GM06990 (cell line): ENCODE data around the gene CSNK2A3.

Experiments used
- DNase-seq: peaks from one replicate; pipeline ENCODE4 v3.0.0-alpha.2; 2011; ENCODE audit not compliant: insufficient read length; ENCODE audit errors: extremely low read depth
- H3K27me3 ChIP-seq: replicated peaks from 2 replicates; pipeline ENCODE4 v1.6.0; 2011; ENCODE audit warnings: low read length; ENCODE audit not compliant: control insufficient read depth, insufficient read depth
- H3K36me3 ChIP-seq: 2 replicates; pipeline ENCODE4 v1.5.1; 2011; ENCODE audit warnings: low read length; ENCODE audit not compliant: control insufficient read depth, insufficient read depth
- H3K4me3 ChIP-seq: replicated peaks from 2 replicates; pipeline ENCODE4 v1.5.1; 2011; ENCODE audit warnings: low read depth, mild to moderate bottlenecking, control low read depth, low read length
- CTCF ChIP-seq: IDR thresholded peaks from 2 replicates; pipeline ENCODE4 v1.5.1; 2011; ENCODE audit warnings: low read length, control low read depth, mild to moderate bottlenecking, inconsistent platforms; ENCODE audit not compliant: insufficient read depth, poor library complexity, severe bottlenecking

CSNK2A3 gene

DNA sequence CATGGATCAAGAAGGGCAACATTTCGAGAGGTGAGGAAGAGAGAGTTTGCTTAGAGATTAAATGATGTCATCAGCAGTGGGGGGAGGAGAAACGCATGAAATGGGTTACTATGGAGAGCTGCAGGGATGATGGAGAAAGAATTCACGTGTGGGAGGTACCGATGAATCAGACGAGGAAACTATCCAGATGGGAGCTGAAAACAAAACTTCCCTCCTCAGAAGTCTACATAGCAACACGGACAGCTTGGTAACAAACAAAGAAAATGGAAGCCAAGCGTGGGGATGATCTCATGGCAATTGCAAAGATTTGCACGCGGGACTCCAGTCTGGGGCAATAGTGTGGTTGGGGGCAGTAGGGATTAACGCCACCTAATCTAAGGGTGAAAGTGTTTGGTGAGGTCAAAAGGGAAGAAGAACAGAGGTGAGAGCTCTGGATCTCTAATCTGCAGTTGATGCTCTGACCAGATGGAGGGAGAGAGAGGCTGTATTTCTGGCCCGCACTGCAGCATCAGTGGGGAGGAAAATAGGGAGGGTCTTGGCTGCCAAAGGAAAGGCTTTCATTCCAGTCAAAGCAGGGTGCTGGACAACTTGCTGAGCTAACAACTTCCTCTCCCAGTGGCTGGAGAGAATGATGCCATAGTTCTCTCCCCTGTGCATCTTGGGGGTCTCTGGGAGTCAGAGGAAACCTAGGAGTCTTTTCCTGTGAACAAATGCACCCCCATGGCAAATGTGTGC, 43.4 kb upstream of the CSNK2A3 start:
- DNase-seq = no peak
- Histone ChIP-seq H3K27me3 (no peaks in the 10 kb centered on the region), H3K4me3 (no peak overlapping the region), H3K36me3 (no peaks in the 10 kb centered on the region)
- no peak for TF ChIP-seq CTCF

- no peaks in the 10 kb centered on the region for H3K27me3 ChIP-seq
- no peak overlapping the region for H3K4me3 ChIP-seq
- H3K36me3 ChIP-seq = no peaks in the 10 kb centered on the region
- no peak for TF ChIP-seq CTCF
- DNase-seq = no peak
Observed at GRCh38 chr11:11395126-11395525, 42.1 kb upstream of the CSNK2A3 start.

GRCh38 chr11:11394241-11394640, 41.2 kb upstream of the CSNK2A3 start:
- DNase-seq = no peak
- no peaks in the 10 kb centered on the region for H3K36me3 ChIP-seq
- TF ChIP-seq CTCF = no peak
- no peaks in the 10 kb centered on the region for H3K27me3 ChIP-seq
- H3K4me3 ChIP-seq = no peak overlapping the region

- TF ChIP-seq CTCF = no peak
- Histone ChIP-seq H3K4me3 (no peak overlapping the region), H3K36me3 (no peaks in the 10 kb centered on the region), H3K27me3 (no peaks in the 10 kb centered on the region)
- DNase-seq = no peak
Observed at GRCh38 chr11:11391796-11392463, 38.9 kb upstream of the CSNK2A3 start.

GRCh38 chr11:11391169-11391568, 38.1 kb upstream of the CSNK2A3 start:
- H3K4me3 ChIP-seq = no peak overlapping the region
- H3K27me3 ChIP-seq = no peaks in the 10 kb centered on the region
- H3K36me3 ChIP-seq = no peaks in the 10 kb centered on the region
- DNase-seq = no peak
- no peak for TF ChIP-seq CTCF
